Suppressor macrophage (primary cell): ENCODE results near the gene PTX4.

Experiments
- DNase-seq, 4 experiments: peaks; one replicate each; pipeline ENCODE4 v3.0.0-alpha.2; 2020 to 2022
- total RNA-seq, 17 experiments: gene quantifications; one replicate each; lab custom pipeline; 2026; ENCODE audit warnings: mixed read lengths in 6 of 17, inconsistent platforms in 3 of 17; lab: John Stamatoyannopoulos, UW

Gene PTX4
- total RNA-seq = 0 to 1.2 (median 0) reads per million in 17 experiments

GRCh38 chr16:1488619-1489018 is at the start of gene PTX4:
Gene PTX4 (minus strand): TSS chr16:1488944. CDS start chr16:1488909, 35 bp downstream.
- DNase-seq = no peak

- no peak for DNase-seq
Measured at GRCh38 chr16:1537763-1538289, 49.1 kb upstream of the PTX4 start.

GRCh38 chr16:1537138-1537577 is 48.4 kb upstream of the PTX4 start:
- DNase-seq = no peak

DNA sequence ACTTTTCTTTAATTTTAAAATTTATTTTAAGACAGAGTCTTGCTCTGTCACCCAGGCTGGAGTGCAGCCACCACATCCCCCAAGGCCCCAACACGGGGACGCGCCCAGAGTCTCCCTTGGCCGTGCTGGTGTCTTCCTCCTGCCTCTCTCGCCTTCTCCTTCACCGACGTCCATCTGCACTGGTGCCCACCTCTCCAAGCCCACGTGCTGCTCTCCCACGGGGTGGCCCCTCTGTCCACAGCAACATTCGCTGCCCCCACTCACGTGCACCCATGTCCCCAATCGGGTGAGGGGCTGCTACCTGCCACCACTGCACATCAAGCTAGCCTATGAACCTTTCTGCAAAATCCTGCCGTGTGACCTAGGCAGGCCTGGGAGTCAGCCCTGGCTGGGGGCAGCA is 47.9 kb upstream of the PTX4 start:
- DNase-seq = no peak

- no peak for DNase-seq
Measured at GRCh38 chr16:1535391-1536291, 46.9 kb upstream of the PTX4 start.

DNA sequence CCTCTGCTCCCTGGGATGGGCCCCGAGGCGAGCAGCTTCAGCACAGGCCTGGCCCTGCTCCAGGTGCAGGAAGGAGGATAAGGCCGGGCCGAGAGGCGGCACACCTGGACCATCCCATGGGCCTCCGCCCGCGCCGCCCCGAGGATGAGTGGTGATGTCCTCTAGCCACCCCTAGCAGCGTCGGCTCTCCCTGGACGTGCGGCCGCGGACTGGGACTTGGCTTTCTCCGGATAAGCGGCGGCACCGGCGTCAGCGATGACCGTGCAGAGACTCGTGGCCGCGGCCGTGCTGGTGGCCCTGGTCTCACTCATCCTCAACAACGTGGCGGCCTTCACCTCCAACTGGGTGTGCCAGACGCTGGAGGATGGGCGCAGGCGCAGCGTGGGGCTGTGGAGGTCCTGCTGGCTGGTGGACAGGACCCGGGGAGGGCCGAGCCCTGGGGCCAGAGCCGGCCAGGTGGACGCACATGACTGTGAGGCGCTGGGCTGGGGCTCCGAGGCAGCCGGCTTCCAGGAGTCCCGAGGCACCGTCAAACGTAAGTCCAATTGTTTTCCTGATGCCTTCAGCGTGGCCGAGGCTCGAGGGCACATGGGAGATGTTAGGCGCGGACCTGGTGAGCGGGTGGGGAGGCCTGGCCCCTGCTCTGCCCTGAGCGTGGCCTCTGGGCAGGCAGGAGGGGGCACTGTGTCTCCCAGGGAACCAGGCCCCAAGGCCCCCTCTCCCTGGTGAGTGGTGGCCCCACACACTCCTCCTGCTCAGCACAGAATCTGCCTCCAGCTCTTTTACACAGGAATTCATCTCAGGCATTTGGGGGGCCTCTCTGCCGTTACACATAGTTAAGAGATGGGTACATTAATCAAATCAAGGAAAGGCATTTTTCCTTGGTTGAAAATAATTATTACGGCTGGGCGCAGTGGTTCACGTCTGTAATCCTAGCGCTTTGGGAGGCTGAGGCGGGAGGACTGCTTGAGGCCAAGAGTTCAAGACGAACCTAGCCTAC is 45.6 kb upstream of the PTX4 start:
- DNase-seq = no peak

- DNase-seq = peak in 2 of 4 experiments; percentile 14 to 18
Measured at GRCh38 chr16:1533443-1533951, 44.8 kb upstream of the PTX4 start, which contains the start of gene TMEM204. Gene TMEM204 (plus strand): TSS chr16:1533666. CDS start chr16:1534276, 610 bp downstream.

- no peak for DNase-seq
Measured at GRCh38 chr16:1532771-1533170, 44.0 kb upstream of the PTX4 start.

- no peak for DNase-seq
Measured at GRCh38 chr16:1532081-1532760, 43.5 kb upstream of the PTX4 start.

DNA sequence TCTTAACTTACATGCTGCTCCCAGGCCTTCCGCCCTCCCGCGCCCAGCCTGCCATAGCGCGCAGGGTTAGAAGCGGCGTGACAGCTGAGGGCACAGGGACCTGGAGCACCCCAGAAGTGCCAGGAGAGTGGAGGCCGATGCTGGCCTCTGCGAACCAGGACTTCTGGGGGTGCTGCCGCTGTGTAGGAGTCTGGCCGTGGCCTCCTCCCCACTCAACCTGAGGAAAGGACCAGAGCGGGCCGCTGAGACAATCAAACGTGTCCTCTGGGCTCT is 42.8 kb upstream of the PTX4 start:
- no peak for DNase-seq

GRCh38 chr16:1530883-1531637 is 42.3 kb upstream of the PTX4 start:
- DNase-seq = no peak

DNA sequence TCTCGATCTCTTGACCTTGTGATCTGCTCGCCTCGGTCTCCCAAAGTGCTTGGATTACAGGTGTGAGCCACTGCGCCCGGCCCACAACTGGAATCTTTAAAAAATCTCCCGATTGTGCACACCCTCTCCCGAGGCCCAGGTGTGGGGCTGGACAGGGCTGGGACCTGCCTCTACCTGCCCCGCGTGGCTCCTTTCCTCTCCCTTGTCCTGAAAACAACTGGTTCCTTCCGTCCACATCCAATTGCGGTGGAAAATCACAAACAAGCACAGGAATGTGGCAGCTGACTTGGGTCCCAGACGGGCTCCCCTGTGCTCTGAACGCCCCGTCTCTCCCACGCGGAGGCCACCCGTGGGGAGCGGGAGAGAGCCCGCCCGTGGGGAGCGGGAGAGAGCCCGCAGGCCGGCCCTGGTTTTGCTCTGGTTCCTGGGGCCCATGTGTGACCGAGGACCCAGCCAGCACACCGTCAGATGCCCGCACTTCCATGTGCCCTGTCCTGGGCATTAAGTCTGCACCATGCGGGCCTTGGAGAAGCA is 41.7 kb upstream of the PTX4 start:
- no peak for DNase-seq

DNA sequence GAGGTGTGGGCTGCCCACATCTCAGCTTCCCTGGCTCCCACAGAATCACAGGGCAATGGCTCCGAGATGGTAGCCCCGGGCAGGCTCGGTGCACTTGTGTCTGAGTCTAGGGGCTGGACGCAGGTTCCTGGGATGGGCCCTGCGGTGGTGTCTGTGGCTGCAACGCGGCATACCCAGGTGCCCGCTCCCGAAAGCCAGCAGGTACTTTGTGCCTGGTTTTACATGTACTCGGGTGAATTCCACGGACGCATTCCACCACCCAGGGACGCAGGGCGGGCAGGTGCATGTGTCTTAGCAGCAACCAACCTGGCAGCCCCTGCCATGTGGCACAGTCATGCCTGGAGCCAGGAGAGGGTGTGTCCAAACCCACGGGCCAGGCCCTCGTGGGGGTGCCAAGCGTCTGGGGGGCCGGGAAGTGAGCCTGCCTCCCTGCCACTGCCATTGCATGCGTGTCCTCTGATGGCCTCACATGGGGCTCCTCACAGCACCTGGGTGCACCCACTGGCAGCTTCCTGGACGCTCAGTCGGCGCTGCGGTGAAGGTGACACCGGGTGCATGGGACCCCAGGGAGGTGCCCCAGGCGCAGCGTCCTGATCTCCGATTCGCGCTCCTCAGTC is 40.3 kb upstream of the PTX4 start:
- no peak for DNase-seq

DNA sequence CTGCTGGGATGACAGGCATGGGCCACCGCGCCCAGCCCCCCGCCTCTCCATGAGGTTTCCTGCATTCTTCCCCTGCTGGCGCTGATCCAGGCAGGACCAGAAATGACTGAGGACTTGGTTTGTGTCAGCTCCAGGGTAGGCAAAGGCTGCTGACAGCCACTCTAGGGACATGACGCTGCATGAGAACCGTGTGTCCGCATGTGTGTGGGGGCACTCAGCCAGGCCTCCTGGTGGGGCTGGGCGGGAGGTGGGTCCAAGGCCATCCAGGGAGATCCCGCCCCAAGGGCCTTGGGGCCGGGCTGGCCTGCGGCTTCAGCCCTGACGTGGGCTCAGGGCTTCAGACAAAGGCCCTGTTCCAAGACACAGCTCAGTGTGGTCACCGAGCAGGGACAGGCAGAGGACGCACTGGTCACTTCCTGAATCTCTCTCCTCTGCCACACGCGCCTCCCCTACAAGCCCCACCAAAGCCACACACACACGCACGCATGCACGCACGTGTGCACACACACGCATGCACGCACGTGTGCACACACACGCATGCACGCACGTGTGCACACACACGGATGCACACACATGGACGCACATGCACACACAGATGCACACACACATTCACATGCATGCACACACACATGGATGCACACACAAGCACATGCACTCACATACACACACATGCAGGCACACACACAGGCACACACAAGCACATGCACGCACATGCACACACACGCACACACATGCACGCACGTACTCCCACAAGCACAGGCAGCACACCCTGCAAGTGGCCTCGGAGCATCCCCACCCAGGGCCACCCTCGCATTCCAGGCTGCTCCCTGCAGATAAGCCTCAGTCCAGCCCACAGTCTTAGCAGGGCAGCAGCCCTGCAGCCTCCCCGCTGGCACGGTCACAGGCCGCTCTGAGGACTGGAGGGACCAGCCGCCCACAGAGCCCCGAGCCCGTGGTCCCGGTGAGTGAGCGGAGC is 39.4 kb upstream of the PTX4 start:
- DNase-seq = no peak

GRCh38 chr16:1526608-1527555 is 38.1 kb upstream of the PTX4 start:
- DNase-seq = no peak

DNA sequence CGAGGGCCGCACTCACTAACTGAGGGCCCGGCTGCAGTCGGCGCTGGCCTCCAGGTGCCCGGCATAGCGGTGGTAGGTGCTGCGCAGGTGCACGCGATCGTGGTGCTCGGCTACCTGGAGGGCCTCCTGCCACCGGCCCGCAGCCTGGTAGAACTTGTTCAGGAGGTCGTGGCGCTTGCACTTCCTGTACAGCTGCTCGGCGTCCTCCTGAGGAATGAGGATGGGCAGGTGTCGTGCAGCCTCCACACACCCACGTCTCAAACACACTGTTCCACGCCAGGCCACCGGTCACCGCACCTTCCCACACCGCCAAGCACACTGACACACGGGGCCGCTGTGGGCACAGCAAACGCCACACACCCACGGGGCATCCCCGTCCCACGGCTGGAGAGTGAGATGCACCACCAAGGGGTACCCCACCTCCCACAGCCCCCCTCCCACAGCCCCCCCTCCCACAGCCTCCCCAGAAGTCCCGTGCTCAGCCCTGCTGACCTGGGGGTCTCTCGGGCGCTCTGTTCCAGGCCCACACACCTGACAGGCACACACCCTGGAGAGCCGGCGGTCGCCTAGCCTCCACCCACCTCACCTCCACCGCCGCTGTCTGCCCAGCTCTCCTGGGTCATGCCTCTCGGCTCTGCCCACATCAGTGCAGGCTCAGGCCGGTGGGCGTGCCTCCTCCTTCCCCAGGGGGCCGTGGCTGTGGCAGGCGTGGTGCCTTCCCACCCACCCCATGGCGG is 37.3 kb upstream of the PTX4 start:
- no peak for DNase-seq

GRCh38 chr16:1524366-1524765 is 35.6 kb upstream of the PTX4 start:
- no peak for DNase-seq
